Measurements from ENCODE around the gene IL23A.
A peak's percentile ranks its signal among the peaks of the same experiment; 100 is the strongest.
"Not testable (repeated sequence)": the region's sequence is repeated elsewhere in the genome, so short reads cannot be mapped to it uniquely, and the experiment has no call there.

IL23A gene, protein sequence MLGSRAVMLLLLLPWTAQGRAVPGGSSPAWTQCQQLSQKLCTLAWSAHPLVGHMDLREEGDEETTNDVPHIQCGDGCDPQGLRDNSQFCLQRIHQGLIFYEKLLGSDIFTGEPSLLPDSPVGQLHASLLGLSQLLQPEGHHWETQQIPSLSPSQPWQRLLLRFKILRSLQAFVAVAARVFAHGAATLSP

DNA sequence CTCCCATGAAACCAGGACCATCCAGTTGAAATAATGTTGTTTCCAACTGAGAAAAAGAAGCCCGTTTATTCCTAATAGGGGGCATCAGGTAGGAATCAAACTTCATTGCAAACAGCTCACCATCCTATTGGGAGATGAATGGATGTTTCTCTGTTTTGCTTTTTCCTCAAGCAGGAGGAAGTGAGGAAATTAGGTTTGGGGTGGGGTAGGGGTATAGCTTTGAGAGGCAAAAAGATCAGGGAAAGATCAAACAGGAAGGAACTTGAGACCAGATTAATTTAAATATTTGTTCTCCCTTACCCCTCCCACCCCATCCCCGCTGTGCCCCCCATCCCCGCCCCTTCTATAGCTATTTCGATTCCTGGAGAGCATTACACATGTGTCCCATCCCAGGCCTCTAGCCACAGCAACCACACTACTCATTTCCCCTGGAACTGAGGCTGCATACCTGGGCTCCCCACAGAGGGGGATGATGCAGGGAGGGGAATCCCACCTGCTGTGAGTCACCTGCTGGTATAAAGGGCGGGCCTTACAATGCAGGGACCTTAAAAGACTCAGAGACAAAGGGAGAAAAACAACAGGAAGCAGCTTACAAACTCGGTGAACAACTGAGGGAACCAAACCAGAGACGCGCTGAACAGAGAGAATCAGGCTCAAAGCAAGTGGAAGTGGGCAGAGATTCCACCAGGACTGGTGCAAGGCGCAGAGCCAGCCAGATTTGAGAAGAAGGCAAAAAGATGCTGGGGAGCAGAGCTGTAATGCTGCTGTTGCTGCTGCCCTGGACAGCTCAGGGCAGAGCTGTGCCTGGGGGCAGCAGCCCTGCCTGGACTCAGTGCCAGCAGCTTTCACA, at the start of gene IL23A:
TSS of gene IL23A (plus strand) at position 577 of the 850 bp plus-strand sequence. CDS start at position 738, 161 bp downstream.
- DNase-seq = peak; percentile 72 to 86 (median 81)

- no peak for DNase-seq
Measured at GRCh38 chr12:56293795-56294194, 44.9 kb upstream of the IL23A start.

DNA sequence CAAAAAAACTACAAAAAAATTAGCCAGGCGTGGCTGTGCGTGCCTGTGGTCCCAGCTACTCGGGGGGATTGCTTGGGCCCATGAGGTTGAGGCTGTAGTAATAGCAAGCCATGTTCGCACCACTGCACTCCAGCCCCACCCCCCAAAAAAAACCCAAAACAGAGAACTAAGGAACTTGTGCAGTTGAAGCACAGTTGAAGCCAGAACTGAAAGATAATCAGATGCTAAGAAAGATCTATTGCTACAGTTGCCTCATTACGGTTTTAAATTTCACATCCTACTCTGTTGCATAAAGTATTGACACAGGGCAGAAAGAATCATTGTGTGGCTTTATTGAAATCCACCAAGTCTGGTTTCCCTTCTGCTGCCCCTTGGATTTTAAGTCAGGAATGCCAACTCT, 42.4 kb upstream of the IL23A start:
- no peak for DNase-seq

DNA sequence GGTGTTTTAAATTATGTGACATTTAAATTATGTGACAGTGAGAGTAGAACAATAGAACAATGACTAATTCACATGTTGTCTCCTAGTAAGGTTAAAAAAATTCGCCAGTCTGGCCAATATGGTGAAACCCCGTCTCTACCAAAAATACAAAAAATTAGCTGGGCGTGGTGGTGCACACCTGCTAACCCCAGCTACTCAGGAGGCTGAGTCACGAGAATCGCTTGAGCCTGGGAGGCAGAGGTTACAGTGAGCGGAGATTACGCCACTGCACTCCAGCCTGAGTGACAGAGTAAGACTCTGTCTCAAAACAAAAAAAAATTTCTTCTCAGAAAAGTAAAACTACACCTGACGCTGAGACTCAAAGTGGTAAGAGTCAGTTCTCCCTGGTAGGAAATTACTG, 41.3 kb upstream of the IL23A start:
- DNase-seq = no peak

GRCh38 chr12:56298828-56299227, 39.9 kb upstream of the IL23A start:
- DNase-seq = peak in 1 of 6 experiments; percentile 32

GRCh38 chr12:56299308-56299852, 39.3 kb upstream of the IL23A start:
- DNase-seq = peak in 3 of 6 experiments; percentile 16 to 60 (median 38)

GRCh38 chr12:56299853-56300643, 38.6 kb upstream of the IL23A start, which contains the start of gene CS:
TSS of gene CS (minus strand) at chr12:56300330. CDS start at chr12:56300201, 129 bp downstream.
- peak; percentile 91 to 99 (median 97) for DNase-seq

DNA sequence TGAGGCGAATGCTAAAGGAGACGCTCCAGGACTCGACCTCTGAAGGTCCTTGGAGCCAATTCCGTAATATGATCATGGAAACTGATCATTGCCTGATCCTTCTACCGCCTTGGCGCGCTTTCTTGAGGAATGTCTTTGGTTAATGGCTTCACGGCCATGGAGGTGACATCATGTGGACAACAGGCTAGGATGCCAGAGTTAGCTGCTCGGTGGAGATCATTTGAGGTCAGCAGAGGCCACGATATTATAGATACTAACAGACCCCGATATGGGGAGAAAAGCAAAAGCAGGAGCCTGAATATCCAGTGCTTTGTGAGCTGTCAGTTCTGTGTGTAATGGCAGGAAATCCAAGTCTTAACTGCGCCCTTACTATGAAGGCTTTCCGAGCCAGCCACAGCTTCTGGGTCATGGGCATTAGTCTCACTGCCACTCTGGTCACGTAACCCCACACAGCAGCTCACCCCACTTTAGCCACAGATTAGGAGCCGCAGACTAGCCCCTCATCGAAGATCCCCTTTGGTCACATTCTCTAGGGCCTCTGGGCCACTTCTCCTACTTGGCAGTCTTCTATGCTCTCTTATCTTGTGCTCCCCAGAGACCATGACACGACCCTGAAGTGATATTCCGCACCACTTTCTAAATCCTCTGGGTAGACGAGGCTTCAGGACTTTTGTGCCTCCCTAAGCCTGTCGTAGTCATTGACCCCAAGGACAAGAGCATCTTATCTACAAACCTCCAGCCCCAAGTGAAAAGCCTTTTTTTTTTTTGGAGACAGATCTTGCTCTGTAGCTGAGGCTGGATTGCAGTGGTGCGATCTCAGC, 37.8 kb upstream of the IL23A start:
- no peak for DNase-seq

GRCh38 chr12:56304276-56304675, 34.4 kb upstream of the IL23A start:
- DNase-seq = no peak

GRCh38 chr12:56304872-56305590, 33.7 kb upstream of the IL23A start:
- DNase-seq = no peak

DNA sequence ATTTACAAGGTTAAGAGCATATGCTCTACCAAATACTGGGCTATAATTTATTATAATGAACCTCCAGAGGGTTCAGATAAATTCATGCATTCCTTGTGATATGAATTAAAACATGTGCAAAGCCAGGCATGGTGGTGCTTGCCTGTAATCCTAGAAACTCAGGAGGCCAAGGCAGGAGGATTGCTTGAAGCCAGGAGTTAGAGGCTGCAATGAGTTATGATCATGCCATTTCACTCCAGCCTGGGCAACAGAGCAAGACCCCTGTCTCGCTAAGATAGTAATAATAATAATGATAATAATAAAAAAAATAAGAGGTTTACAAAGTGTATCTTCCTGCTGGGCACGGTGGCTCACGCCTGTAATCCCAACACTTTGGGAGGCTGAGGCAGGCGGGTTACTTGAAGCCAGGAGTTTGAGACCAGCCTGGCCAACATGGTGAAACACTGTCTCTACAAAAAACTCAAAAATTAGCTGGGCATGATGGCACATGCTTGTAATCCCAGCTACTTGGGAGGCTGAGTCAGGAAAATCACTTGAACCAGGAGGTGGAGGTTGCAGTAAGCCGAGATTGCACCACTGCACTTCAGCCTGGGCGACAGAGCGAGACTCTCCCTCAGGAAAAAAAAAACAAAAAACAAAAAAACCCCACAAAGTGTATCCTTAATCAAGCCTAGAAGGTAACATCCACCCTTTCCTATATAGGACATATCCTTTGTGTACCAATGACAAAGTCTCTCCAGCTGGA, 31.3 kb upstream of the IL23A start:
- DNase-seq = no peak

DNA sequence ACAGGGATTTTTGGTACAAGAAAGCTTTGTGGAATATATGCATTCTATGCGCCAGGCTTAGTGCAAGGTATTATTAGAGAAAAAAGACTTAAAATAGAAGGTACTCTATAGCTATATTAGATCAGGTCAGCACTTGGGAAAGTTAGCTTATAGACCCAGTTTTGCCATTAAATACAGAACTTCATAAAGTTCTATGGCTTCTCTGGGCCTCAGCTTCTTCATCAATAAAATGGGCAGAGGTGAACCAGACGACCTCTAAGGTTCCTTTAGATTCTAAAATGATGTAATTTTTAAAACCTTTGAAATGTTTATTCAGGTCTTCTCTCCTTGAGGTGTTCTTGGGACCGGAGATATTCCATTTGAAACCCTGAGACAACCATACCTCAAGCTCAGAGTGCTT, 30.0 kb upstream of the IL23A start:
- no peak for DNase-seq

- no peak for DNase-seq
Measured at GRCh38 chr12:56311003-56311402, 27.7 kb upstream of the IL23A start.

- no peak for DNase-seq
Measured at GRCh38 chr12:56315249-56315621, 23.4 kb upstream of the IL23A start.

GRCh38 chr12:56315622-56316473, 22.8 kb upstream of the IL23A start, which contains the start of gene CNPY2:
TSS of gene CNPY2 (minus strand) at chr12:56315988. CDS start at chr12:56315217, 771 bp downstream.
- peak; percentile 86 to 98 (median 92) for DNase-seq

DNA sequence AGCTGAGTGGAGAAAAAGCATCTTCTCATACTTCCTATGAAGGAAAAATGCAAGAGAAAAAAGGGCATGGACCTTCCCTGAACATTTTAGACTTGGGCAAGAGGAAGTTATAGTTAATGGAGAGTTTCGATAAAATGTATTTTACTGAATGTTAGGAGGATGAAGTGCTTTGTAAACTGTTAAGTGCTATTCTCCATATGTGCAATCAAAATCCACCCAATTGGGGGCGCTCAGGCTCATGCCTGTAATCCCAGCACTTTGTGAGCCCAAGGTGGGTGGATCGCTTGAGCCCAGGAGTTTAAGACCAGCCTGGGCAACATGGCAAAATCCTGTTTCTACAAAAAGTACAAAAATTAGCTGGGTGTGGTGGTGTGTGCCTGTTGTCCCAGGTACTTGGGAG, 21.0 kb upstream of the IL23A start:
- no peak for DNase-seq

- DNase-seq = no peak
Measured at GRCh38 chr12:56321027-56321426, 17.7 kb upstream of the IL23A start.

DNA sequence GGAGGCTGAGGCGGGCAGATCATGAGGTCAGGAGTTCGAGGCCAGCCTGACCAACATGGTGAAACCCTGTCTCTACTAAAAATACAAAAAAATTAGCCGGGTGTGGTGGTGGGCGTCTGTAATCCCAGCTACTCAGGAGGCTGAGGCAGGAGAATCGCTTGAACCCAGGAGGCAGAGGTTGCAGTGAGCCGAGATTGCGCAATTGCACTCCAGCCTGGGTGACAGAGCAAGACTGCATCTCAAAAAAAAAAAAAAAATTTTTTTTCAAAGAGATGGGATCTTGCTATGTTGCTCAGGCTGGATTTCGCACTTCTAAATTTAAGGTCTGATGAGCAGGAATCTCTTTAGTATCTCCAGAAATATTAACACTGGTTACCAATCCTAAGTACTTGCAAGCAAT, 17.1 kb upstream of the IL23A start:
- DNase-seq = not testable (repeated sequence)

DNA sequence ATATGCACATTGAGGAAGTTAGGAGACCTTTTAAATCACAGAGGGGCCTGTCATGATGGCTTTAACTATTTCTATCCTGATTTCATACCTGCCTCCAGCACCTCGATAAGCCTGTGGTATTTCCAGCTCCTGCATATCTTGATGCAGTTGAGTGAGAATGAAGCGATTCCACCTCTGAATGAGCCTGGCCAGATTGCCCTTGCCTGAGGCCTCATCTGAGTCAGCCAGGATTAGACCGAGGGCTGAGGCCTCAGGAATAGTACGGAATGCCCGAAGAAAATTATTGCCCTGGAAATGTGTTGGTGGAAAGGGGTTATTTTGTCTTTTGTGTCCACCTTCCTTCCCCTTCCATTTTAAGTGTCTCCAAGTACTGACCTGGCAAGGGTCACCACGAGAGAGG, 14.5 kb upstream of the IL23A start:
- no peak for DNase-seq

DNA sequence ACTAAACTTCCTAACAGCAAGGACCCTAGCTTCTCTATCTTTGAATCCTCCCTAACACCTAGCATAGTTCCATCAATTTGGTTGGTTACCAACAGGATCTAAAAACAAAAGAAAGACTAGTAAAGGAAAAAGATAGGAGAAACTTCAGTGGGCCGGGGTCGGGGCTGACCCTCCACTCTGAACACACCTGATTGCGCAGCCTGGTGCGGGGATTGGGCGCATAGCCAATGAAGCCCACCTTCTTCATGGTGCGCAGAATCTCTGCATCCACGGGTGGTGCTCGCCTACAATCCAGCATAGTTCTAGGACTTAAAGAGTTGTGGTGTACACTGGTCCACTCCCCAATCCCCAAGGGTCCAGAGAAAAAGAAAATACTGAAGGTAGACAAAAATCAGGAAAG, 12.6 kb upstream of the IL23A start:
- no peak for DNase-seq

Measured in stimulated activated naive CD4-positive, alpha-beta T cell (primary cell).